Stimulated activated naive CD8-positive, alpha-beta T cell treated with anti-CD3 and anti-CD28 coated beads, Interleukin-15, Interleukin-2, amounts not matched to agents 100 ng/mL and 50 ng/mL, for 24 hours (primary cell): Measurements from ENCODE around the gene OPHN1.

Experiments used
- H3K27ac Mint-ChIP-seq: one replicate; pipeline ENCODE4 v1.8.0; 2021; ENCODE audit warnings: mild to moderate bottlenecking, mixed read lengths
- H3K27me3 Mint-ChIP-seq: one replicate; pipeline ENCODE4 v1.8.0; 2021; ENCODE audit warnings: mixed read lengths
- H3K36me3 Mint-ChIP-seq: one replicate; pipeline ENCODE4 v1.8.0; 2021; ENCODE audit warnings: low read depth, mixed read lengths
- H3K4me1 Mint-ChIP-seq: one replicate; pipeline ENCODE4 v1.8.0; 2021; ENCODE audit warnings: low read depth, mixed read lengths
- H3K4me3 Mint-ChIP-seq: one replicate; pipeline ENCODE4 v1.8.0; 2021; ENCODE audit warnings: mild to moderate bottlenecking, mixed read lengths
- H3K9me3 Mint-ChIP-seq: one replicate; pipeline ENCODE4 v1.8.0; 2021; ENCODE audit warnings: mixed read lengths

Gene OPHN1

GRCh38 chrX:68147848-68148247, 285.4 kb downstream of the OPHN1 start:
- Mint-ChIP-seq H3K9me3 (no peaks in the 10 kb centered on the region), H3K4me1 (no peaks in the 10 kb centered on the region), H3K27ac (no peak overlapping the region), H3K27me3 (no peaks in the 10 kb centered on the region), H3K36me3 (no peaks in the 10 kb centered on the region), H3K4me3 (no peak overlapping the region)

GRCh38 chrX:68146054-68146453, 287.2 kb downstream of the OPHN1 start:
- H3K4me1 Mint-ChIP-seq, result no peaks in the 10 kb centered on the region
- H3K27me3 Mint-ChIP-seq, result no peaks in the 10 kb centered on the region
- H3K27ac Mint-ChIP-seq, result no peak overlapping the region
- no peaks in the 10 kb centered on the region for H3K9me3 Mint-ChIP-seq
- H3K36me3 Mint-ChIP-seq, result no peaks in the 10 kb centered on the region
- H3K4me3 Mint-ChIP-seq, result no peak overlapping the region

GRCh38 chrX:68139791-68140190, 293.5 kb downstream of the OPHN1 start:
- no peaks in the 10 kb centered on the region for H3K27me3 Mint-ChIP-seq
- H3K4me1 Mint-ChIP-seq, result no peaks in the 10 kb centered on the region
- no peak overlapping the region for H3K27ac Mint-ChIP-seq
- H3K36me3 Mint-ChIP-seq, result no peaks in the 10 kb centered on the region
- no peaks in the 10 kb centered on the region for H3K9me3 Mint-ChIP-seq
- H3K4me3 Mint-ChIP-seq, result no peak overlapping the region

GRCh38 chrX:68133181-68133580, 300.1 kb downstream of the OPHN1 start:
- no peaks in the 10 kb centered on the region for H3K36me3 Mint-ChIP-seq

DNA sequence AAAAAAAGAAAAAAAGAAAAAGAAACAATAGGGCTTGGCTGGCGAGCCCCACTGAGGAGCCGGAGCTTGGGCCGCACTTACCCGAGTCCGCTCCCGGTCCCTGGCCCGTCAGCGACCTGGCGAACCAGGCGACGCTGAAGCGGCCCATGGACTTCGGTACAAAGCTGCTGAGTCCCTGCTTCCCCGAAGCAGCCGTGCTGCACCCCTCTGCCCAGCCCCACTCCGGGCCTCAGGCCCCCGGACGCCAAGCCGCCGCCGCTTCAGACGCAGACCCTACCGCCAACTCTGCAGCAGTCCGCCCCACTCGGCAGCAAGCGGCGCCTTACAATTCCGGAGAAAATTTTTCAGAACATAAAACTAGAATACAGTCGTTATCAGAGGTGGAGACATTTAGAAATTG, 300.5 kb downstream of the OPHN1 start:
- Mint-ChIP-seq H3K9me3 (no peaks in the 10 kb centered on the region), H3K36me3 (no peaks in the 10 kb centered on the region), H3K27me3 (no peaks in the 10 kb centered on the region), H3K4me3 (no peak overlapping the region), H3K4me1 (no peaks in the 10 kb centered on the region), H3K27ac (no peak overlapping the region)

More at GRCh38 chrX:68133181-68133580, 300.1 kb downstream of the OPHN1 start:
- H3K27me3 Mint-ChIP-seq, result no peaks in the 10 kb centered on the region
- no peak overlapping the region for H3K27ac Mint-ChIP-seq
- no peaks in the 10 kb centered on the region for H3K9me3 Mint-ChIP-seq
- H3K4me3 Mint-ChIP-seq, result no peak overlapping the region
- H3K4me1 Mint-ChIP-seq, result no peaks in the 10 kb centered on the region

- Mint-ChIP-seq H3K27me3 (no peaks in the 10 kb centered on the region), H3K9me3 (no peaks in the 10 kb centered on the region), H3K4me1 (no peaks in the 10 kb centered on the region), H3K27ac (no peak overlapping the region), H3K36me3 (no peaks in the 10 kb centered on the region), H3K4me3 (no peak overlapping the region)
Observed at GRCh38 chrX:68121835-68122234, 311.5 kb downstream of the OPHN1 start.

DNA sequence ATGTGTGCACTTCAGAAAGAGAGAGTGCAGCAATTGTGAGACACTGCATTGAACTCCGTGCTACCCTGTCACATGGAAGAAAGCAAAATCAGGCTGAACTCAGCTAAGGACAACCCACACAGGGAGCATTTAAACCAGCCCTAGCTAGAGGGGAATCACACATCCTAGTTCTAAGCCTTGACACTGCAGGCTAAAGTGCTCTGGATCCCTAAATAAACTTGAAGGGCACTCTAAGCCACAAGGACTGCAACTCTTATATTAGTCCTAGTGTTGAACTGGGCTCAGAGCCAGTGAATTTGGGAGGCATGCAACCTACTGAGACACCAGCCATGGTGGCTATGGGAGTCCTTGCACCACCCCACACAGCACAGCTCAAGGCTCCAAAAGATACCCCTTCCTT, 311.9 kb downstream of the OPHN1 start:
- H3K27ac Mint-ChIP-seq, result no peak overlapping the region
- no peaks in the 10 kb centered on the region for H3K9me3 Mint-ChIP-seq
- no peaks in the 10 kb centered on the region for H3K27me3 Mint-ChIP-seq
- H3K4me1 Mint-ChIP-seq, result no peaks in the 10 kb centered on the region
- H3K4me3 Mint-ChIP-seq, result no peak overlapping the region
- no peaks in the 10 kb centered on the region for H3K36me3 Mint-ChIP-seq

DNA sequence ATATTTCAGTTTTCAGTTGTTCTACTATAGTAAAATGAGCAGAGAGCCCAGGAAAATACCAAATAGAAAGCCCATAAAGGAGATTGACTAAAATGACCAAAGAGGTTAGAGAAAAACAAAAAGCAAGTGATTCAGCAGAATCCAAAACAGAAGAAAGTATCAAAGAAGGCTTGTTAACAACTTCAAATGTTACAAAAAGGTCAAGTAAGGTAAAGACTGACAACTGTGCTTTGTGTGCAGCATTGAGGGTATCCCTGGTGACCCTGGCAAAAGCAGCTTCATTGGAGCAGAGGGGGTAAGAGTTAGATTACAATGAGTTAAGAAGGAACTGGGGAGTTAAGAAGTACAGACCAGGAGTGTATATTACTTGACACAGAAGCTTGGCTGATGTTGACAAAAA, 317.9 kb downstream of the OPHN1 start:
- H3K36me3 Mint-ChIP-seq, result no peaks in the 10 kb centered on the region
- H3K4me3 Mint-ChIP-seq, result no peak overlapping the region
- H3K27me3 Mint-ChIP-seq, result no peaks in the 10 kb centered on the region
- H3K4me1 Mint-ChIP-seq, result no peaks in the 10 kb centered on the region
- no peaks in the 10 kb centered on the region for H3K9me3 Mint-ChIP-seq
- H3K27ac Mint-ChIP-seq, result no peak overlapping the region

GRCh38 chrX:68114573-68115129, 318.6 kb downstream of the OPHN1 start:
- Mint-ChIP-seq H3K27ac (no peak overlapping the region), H3K36me3 (no peaks in the 10 kb centered on the region), H3K4me3 (no peak overlapping the region), H3K27me3 (no peaks in the 10 kb centered on the region), H3K9me3 (no peaks in the 10 kb centered on the region), H3K4me1 (no peaks in the 10 kb centered on the region)

- H3K9me3 Mint-ChIP-seq, result no peaks in the 10 kb centered on the region
- no peaks in the 10 kb centered on the region for H3K36me3 Mint-ChIP-seq
- no peaks in the 10 kb centered on the region for H3K27me3 Mint-ChIP-seq
- H3K27ac Mint-ChIP-seq, result no peak overlapping the region
- no peaks in the 10 kb centered on the region for H3K4me1 Mint-ChIP-seq
- H3K4me3 Mint-ChIP-seq, result no peak overlapping the region
Observed at GRCh38 chrX:68113837-68114572, 319.3 kb downstream of the OPHN1 start.

GRCh38 chrX:68112321-68112720, 321.0 kb downstream of the OPHN1 start:
- H3K27ac Mint-ChIP-seq, result no peak overlapping the region
- no peaks in the 10 kb centered on the region for H3K27me3 Mint-ChIP-seq
- no peaks in the 10 kb centered on the region for H3K9me3 Mint-ChIP-seq
- H3K4me1 Mint-ChIP-seq, result no peaks in the 10 kb centered on the region
- no peak overlapping the region for H3K4me3 Mint-ChIP-seq
- H3K36me3 Mint-ChIP-seq, result no peaks in the 10 kb centered on the region

DNA sequence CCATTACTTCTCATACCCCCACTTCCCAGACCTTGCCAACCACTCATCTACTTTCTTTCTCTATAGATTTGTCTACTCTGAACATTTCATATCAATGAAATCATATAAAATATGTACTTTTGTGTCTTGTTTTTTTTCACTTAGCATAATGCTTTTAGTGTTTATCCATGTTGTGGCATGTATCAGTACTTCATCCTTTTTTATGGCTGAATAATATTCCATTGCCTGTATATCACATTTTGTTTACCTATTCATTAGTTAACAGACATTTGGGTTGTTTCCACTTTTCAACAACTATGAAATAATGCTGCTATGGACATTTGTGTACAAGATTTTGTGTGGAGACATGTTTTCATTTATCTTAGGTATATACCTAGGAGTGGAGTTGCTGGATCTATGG, 324.1 kb downstream of the OPHN1 start:
- no peak overlapping the region for H3K27ac Mint-ChIP-seq
- H3K9me3 Mint-ChIP-seq, result no peaks in the 10 kb centered on the region
- no peaks in the 10 kb centered on the region for H3K27me3 Mint-ChIP-seq
- no peaks in the 10 kb centered on the region for H3K36me3 Mint-ChIP-seq
- H3K4me1 Mint-ChIP-seq, result no peaks in the 10 kb centered on the region
- H3K4me3 Mint-ChIP-seq, result no peak overlapping the region

DNA sequence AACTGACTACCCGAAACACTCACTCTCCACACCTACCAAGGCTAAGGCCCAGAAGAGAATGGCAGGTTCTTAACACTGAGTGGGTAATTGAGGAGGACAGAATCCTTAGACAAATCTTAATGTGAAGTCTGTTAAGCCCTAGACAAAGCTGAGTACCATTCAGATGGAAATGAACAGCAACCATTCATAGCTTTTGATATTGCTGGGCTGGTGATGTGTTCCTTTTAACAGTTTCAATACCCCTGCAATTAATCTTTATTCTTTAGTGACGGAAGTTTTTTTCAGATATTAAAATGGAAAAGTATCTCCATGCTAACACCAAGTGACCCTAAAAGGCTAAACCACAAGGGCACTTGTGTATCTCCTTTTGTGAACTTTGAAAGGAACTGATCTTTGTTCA, 334.9 kb downstream of the OPHN1 start:
- no peaks in the 10 kb centered on the region for H3K4me1 Mint-ChIP-seq
- no peaks in the 10 kb centered on the region for H3K9me3 Mint-ChIP-seq
- H3K27me3 Mint-ChIP-seq, result peaks cover 4% of the 10 kb centered on the region
- H3K4me3 Mint-ChIP-seq, result no peak overlapping the region
- H3K36me3 Mint-ChIP-seq, result no peaks in the 10 kb centered on the region
- H3K27ac Mint-ChIP-seq, result no peak overlapping the region

GRCh38 chrX:68090266-68090665, 343.0 kb downstream of the OPHN1 start:
- no peaks in the 10 kb centered on the region for H3K9me3 Mint-ChIP-seq
- peaks cover 4% of the 10 kb centered on the region for H3K27me3 Mint-ChIP-seq
- no peaks in the 10 kb centered on the region for H3K4me1 Mint-ChIP-seq
- no peak overlapping the region for H3K4me3 Mint-ChIP-seq
- no peak overlapping the region for H3K27ac Mint-ChIP-seq
- no peaks in the 10 kb centered on the region for H3K36me3 Mint-ChIP-seq

DNA sequence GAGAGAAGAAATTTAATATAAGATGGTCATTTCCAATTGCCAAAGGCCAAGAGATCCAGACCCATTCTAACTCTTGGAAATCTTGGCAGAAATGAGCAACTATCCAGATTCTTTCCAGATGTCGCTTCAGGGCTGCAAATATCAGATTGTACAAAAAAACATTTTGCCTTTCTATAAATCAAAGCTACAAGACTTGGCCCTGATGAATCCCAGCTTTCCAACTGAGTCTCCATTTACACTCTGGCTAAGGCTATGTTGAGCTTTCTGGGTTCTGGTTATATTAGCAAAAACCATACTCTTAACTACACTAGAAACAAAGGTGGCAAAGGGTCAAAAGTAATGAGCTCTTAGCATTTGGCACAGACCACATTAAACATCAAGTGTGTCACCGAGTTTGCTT, 345.8 kb downstream of the OPHN1 start:
- no peaks in the 10 kb centered on the region for H3K4me1 Mint-ChIP-seq
- no peaks in the 10 kb centered on the region for H3K36me3 Mint-ChIP-seq
- no peaks in the 10 kb centered on the region for H3K9me3 Mint-ChIP-seq
- H3K27ac Mint-ChIP-seq, result no peak overlapping the region
- no peaks in the 10 kb centered on the region for H3K27me3 Mint-ChIP-seq
- no peak overlapping the region for H3K4me3 Mint-ChIP-seq

GRCh38 chrX:68086709-68087108, 346.6 kb downstream of the OPHN1 start:
- Mint-ChIP-seq H3K27ac (no peak overlapping the region), H3K9me3 (no peaks in the 10 kb centered on the region), H3K36me3 (no peaks in the 10 kb centered on the region), H3K27me3 (no peaks in the 10 kb centered on the region), H3K4me3 (no peak overlapping the region), H3K4me1 (no peaks in the 10 kb centered on the region)
